ENCODE data around the gene TRIM54. TPM values are rescaled to one million over a fixed set of nuclear protein-coding genes. Genes with fewer than 3 reads are reported as not detected.
A peak's percentile ranks its signal among the peaks of the same experiment; 100 is the strongest.

Gene TRIM54
- total and polyA plus RNA-seq, 9 of the 15 experiments (the other 6 are each of a cell fraction or from before 2014, with no cell fraction given), result not detected

DNA sequence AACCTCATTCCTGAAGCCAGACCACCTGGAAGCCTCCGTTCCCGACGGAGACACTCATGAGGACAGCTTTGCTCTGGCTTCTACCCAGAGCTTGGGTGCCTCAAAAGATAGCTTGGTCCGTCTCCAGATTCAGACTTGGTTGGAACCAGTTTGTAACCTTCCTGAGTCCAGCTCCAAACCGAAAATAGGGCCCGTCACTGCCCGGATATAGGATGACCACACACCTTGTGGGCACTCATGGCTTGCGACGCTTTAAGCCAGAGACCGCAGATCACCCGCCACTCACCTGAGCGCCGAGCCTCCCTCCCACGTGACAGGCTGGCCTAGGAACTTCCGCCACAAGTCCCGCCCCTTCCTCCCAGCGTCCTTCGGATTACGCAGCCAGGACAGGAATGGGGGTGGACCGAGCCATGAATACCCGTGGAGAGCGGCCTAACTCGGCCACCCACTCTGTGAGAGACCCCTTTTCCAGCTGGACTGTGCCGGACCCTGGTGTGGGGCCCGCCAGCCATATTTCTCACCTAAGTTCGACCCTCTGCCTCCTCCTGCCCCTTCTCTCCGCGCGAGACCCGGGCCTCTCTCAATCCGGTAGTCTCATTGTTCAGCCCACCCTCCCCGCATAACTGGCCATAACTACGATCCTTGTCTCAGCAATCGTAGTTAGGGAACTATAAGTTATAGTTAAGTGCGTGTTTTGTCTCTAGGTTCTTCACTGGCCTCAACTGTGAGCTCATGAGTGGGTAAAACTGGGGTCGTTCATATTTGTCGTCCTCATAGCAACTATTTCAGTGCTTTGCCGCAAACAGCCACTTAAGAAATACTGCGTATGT is 40.8 kb downstream of the TRIM54 start, which contains the start of gene MPV17 (continued):
- no peak for TF ChIP-seq POLR3A (IDR thresholded peaks at IDR 0.05; ENCODE audit: borderline replicate concordance, extremely low read depth, insufficient read depth, insufficient read length)
- 0 out of 2 replicates have a peak, but pooled peaks have one; percentile 38 for TF ChIP-seq TGIF2 (CRISPR knock-in tag; IDR thresholded peaks at IDR 0.05)
- TF ChIP-seq, protein P1, sequence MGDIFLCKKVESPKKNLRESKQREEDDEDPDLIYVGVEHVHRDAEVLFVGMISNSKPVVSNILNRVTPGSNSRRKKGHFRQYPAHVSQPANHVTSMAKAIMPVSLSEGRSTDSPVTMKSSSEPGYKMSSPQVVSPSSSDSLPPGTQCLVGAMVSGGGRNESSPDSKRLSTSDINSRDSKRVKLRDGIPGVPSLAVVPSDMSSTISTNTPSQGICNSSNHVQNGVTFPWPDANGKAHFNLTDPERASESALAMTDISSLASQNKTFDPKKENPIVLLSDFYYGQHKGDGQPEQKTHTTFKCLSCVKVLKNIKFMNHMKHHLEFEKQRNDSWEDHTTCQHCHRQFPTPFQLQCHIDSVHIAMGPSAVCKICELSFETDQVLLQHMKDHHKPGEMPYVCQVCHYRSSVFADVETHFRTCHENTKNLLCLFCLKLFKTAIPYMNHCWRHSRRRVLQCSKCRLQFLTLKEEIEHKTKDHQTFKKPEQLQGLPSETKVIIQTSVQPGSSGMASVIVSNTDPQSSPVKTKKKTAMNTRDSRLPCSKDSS (IDR thresholded peaks at IDR 0.05; ENCODE audit: low read depth, partially characterized antibody), result no peak
- peak; percentile 84 for TF ChIP-seq PML (IDR thresholded peaks at IDR 0.05; ENCODE audit: low read length)
- TF ChIP-seq POLR2A (conservative IDR thresholded peaks at IDR 0.05), result peak; percentile 98
- TF ChIP-seq GTF2F1 (IDR thresholded peaks at IDR 0.05; ENCODE audit: low read depth, low read length), result peak; percentile 77
- TF ChIP-seq ZNF175 (CRISPR knock-in tag; IDR thresholded peaks at IDR 0.05; ENCODE audit: low read depth), result no peak
- TF ChIP-seq ZNF277 (CRISPR knock-in tag; IDR thresholded peaks at IDR 0.05; ENCODE audit: borderline replicate concordance), result no peak
- 0 out of 2 replicates have a peak, but pooled peaks have one; percentile 47 for TF ChIP-seq ZNF77 (CRISPR knock-in tag; IDR thresholded peaks at IDR 0.05)
- peak; percentile 81 for TF ChIP-seq CHD1 (IDR thresholded peaks at IDR 0.05; ENCODE audit: low read length)
- 0 out of 2 replicates have a peak, but pooled peaks have one; percentile 28 for TF ChIP-seq EP300 (IDR thresholded peaks at IDR 0.05; ENCODE audit: low read length)
- TF ChIP-seq ZBED1 (IDR thresholded peaks at IDR 0.05), result no peak
- TF ChIP-seq ZNF408 (CRISPR knock-in tag; IDR thresholded peaks at IDR 0.05; ENCODE audit: low read depth), result no peak
- peak; percentile 46 to 59 for TF ChIP-seq E2F6 (IDR thresholded peaks at IDR 0.05; ENCODE audit: borderline replicate concordance in 1 of 2, extremely low read depth in 1 of 2, insufficient read depth in 1 of 2, insufficient read length in 1 of 2, low read depth in 1 of 2, low read length in 1 of 2, poor library complexity in 1 of 2, severe bottlenecking in 1 of 2)
- TF ChIP-seq, protein P2, sequence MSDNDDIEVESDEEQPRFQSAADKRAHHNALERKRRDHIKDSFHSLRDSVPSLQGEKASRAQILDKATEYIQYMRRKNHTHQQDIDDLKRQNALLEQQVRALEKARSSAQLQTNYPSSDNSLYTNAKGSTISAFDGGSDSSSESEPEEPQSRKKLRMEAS (CRISPR knock-in tag; IDR thresholded peaks at IDR 0.05), result peak; percentile 78
- TF ChIP-seq L3MBTL2 (IDR thresholded peaks at IDR 0.05), result peak; percentile 78
- no peak for TF ChIP-seq SMC3 (conservative IDR thresholded peaks at IDR 0.05; ENCODE audit: insufficient read depth, low read depth, low read length)
- no peak for TF ChIP-seq DDX20 (tag; IDR thresholded peaks at IDR 0.05; ENCODE audit: low read depth)
- 0 out of 4 replicates have a peak, but pooled peaks of 1 of the 2 experiments have one; percentile 40 for TF ChIP-seq NONO (IDR thresholded peaks at IDR 0.05; ENCODE audit: low read depth in 2 of 2, low read length in 1 of 2)
- 0 out of 2 replicates have a peak, but pooled peaks have one; percentile 28 for TF ChIP-seq ZNF764 (CRISPR knock-in tag; IDR thresholded peaks at IDR 0.05; ENCODE audit: low read depth)
- TF ChIP-seq RUNX1 (IDR thresholded peaks at IDR 0.05; ENCODE audit: low read depth), result peak; percentile 15; the same call in 1 of the 2 replicates
- TF ChIP-seq HBP1 (CRISPR knock-in tag; IDR thresholded peaks at IDR 0.05), result peak; percentile 13; the same call in 1 of the 2 replicates
